ENCODE results near the gene PLA2G15. TPM values are rescaled to one million over a fixed set of nuclear protein-coding genes. Genes with fewer than 3 reads are reported as not detected.
A peak's percentile ranks its signal among the peaks of the same experiment; 100 is the strongest.

The PLA2G15 gene
- total RNA-seq, 1 donor from 2014 or later = 26.8 TPM

GRCh38 chr16:68242926-68243858, 2.0 kb upstream of the PLA2G15 start:
- TF ChIP-seq CTCF (IDR thresholded peaks at IDR 0.05; ENCODE audit: insufficient read depth, low read depth, low read length) = no peak
- no peak for TF ChIP-seq EZH2 (IDR thresholded peaks at IDR 0.05; ENCODE audit: insufficient read depth, low read length)
- H2AFZ ChIP-seq (ENCODE audit: low read depth, low read length) = no peak overlapping the region
- DNase-seq (ENCODE audit: low read depth) (no peak), FAIRE-seq (no peak)
- no peak overlapping the region for H3K27ac ChIP-seq (ENCODE audit: low read depth, low read length)
- no peaks in the 10 kb centered on the region for H3K36me3 Mint-ChIP-seq (ENCODE audit: low read depth, unreplicated experiment)
- no peaks in the 10 kb centered on the region for H3K9me3 ChIP-seq (ENCODE audit: insufficient read depth, low read depth, low read length)
- peaks cover 7% of the 10 kb centered on the region for H3K4me1 Mint-ChIP-seq (ENCODE audit: low read depth, unreplicated experiment)
- no peaks in the 10 kb centered on the region for H3K9me3 Mint-ChIP-seq (ENCODE audit: unreplicated experiment)
- H3K27ac Mint-ChIP-seq (ENCODE audit: unreplicated experiment) = no peak overlapping the region
- peaks cover 17% of the 10 kb centered on the region for H4K20me1 ChIP-seq (ENCODE audit: insufficient read depth, low read length)
- H3K9ac ChIP-seq (ENCODE audit: low read length) = no peak overlapping the region
- H3K36me3 ChIP-seq (ENCODE audit: insufficient read depth, low read length) = no peaks in the 10 kb centered on the region
- H3K27me3 ChIP-seq (ENCODE audit: insufficient read depth, low read length) = no peaks in the 10 kb centered on the region
- no peaks in the 10 kb centered on the region for H3K27me3 Mint-ChIP-seq (ENCODE audit: low read depth, unreplicated experiment)
- peak overlapping the region; percentile 96 for H3K4me3 Mint-ChIP-seq (ENCODE audit: unreplicated experiment)
- peaks cover 12% of the 10 kb centered on the region for H3K4me1 ChIP-seq (ENCODE audit: insufficient read depth, low read length)
- H3K4me2 ChIP-seq (ENCODE audit: low read length) = no peak overlapping the region
- peaks cover 30% of the 10 kb centered on the region for H3K79me2 ChIP-seq (ENCODE audit: insufficient read depth, low read length)
- H3K4me3 ChIP-seq (ENCODE audit: insufficient read depth, low read depth, low read length) = no peak overlapping the region

GRCh38 chr16:68244481-68244902, 681 bp upstream of the PLA2G15 start:
- Histone ChIP-seq H3K9ac (ENCODE audit: low read length) (peak overlapping the region; percentile 86), H3K4me1 (ENCODE audit: insufficient read depth, low read length) (peaks cover 12% of the 10 kb centered on the region), H3K27me3 (ENCODE audit: insufficient read depth, low read length) (no peaks in the 10 kb centered on the region), H3K27ac (ENCODE audit: low read depth, low read length) (peak overlapping the region; percentile 23), H3K9me3 (ENCODE audit: insufficient read depth, low read depth, low read length) (no peaks in the 10 kb centered on the region), H3K4me3 (ENCODE audit: insufficient read depth, low read depth, low read length) (peak overlapping the region; percentile 93), H3K36me3 (ENCODE audit: insufficient read depth, low read length) (no peaks in the 10 kb centered on the region), H3K79me2 (ENCODE audit: insufficient read depth, low read length) (peaks cover 30% of the 10 kb centered on the region), H2AFZ (ENCODE audit: low read depth, low read length) (peak overlapping the region; percentile 93), H3K4me2 (ENCODE audit: low read length) (peak overlapping the region; percentile 95), H4K20me1 (ENCODE audit: insufficient read depth, low read length) (peaks cover 20% of the 10 kb centered on the region)
- Mint-ChIP-seq H3K9me3 (ENCODE audit: unreplicated experiment) (no peaks in the 10 kb centered on the region), H3K4me3 (ENCODE audit: unreplicated experiment) (peak overlapping the region; percentile 96), H3K27ac (ENCODE audit: unreplicated experiment) (no peak overlapping the region), H3K4me1 (ENCODE audit: low read depth, unreplicated experiment) (peaks cover 7% of the 10 kb centered on the region), H3K27me3 (ENCODE audit: low read depth, unreplicated experiment) (no peaks in the 10 kb centered on the region), H3K36me3 (ENCODE audit: low read depth, unreplicated experiment) (no peaks in the 10 kb centered on the region)
- TF ChIP-seq CTCF (IDR thresholded peaks at IDR 0.05; ENCODE audit: insufficient read depth, low read depth, low read length) (no peak), EZH2 (IDR thresholded peaks at IDR 0.05; ENCODE audit: insufficient read depth, low read length) (no peak)
- FAIRE-seq = no peak
- DNase-seq (ENCODE audit: low read depth) = no peak

- Histone ChIP-seq H3K4me3 (ENCODE audit: insufficient read depth, low read depth, low read length) (peak overlapping the region; percentile 93), H3K79me2 (ENCODE audit: insufficient read depth, low read length) (peaks cover 30% of the 10 kb centered on the region), H3K27me3 (ENCODE audit: insufficient read depth, low read length) (no peaks in the 10 kb centered on the region), H2AFZ (ENCODE audit: low read depth, low read length) (no peak overlapping the region), H3K4me2 (ENCODE audit: low read length) (peak overlapping the region; percentile 95), H3K27ac (ENCODE audit: low read depth, low read length) (no peak overlapping the region), H3K4me1 (ENCODE audit: insufficient read depth, low read length) (peaks cover 12% of the 10 kb centered on the region), H3K9me3 (ENCODE audit: insufficient read depth, low read depth, low read length) (no peaks in the 10 kb centered on the region), H4K20me1 (ENCODE audit: insufficient read depth, low read length) (peaks cover 20% of the 10 kb centered on the region), H3K9ac (ENCODE audit: low read length) (peak overlapping the region; percentile 86), H3K36me3 (ENCODE audit: insufficient read depth, low read length) (no peaks in the 10 kb centered on the region)
- Mint-ChIP-seq H3K27me3 (ENCODE audit: low read depth, unreplicated experiment) (no peaks in the 10 kb centered on the region), H3K9me3 (ENCODE audit: unreplicated experiment) (no peaks in the 10 kb centered on the region), H3K4me1 (ENCODE audit: low read depth, unreplicated experiment) (peaks cover 7% of the 10 kb centered on the region), H3K36me3 (ENCODE audit: low read depth, unreplicated experiment) (peaks cover 1% of the 10 kb centered on the region), H3K27ac (ENCODE audit: unreplicated experiment) (peak overlapping the region; percentile 34), H3K4me3 (ENCODE audit: unreplicated experiment) (peak overlapping the region; percentile 92)
- DNase-seq (ENCODE audit: low read depth) (no peak), FAIRE-seq (no peak)
- TF ChIP-seq CTCF (IDR thresholded peaks at IDR 0.05; ENCODE audit: insufficient read depth, low read depth, low read length) (no peak), EZH2 (IDR thresholded peaks at IDR 0.05; ENCODE audit: insufficient read depth, low read length) (no peak)
Measured at GRCh38 chr16:68246121-68246520, 948 bp downstream of the PLA2G15 start.
